ENCODE measurements around the gene GPR55.

The GPR55 gene

DNA sequence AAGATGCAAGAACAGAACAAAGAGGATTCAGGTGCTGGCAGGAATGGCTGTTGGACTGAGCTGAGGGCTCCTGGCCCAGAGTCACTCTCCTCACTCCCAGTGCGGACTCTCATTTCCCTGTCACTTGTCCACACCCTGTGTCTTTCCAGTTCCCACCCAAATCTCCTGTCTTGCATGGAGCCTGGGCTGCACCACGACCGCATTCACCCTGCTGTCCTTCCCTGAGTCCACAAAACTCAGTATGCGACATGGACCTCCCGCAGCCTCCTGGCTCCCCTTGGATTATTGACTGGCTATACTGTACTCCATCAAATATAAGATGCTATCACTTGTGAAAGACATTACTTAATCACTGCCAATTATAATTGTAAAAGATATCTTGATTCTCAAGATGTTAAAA is 62.8 kb downstream of the GPR55 start:
- DNase-seq (ENCODE audit: low read depth): no peak
- H3K4me3 ChIP-seq (ENCODE audit: low read depth, low read length): no peak overlapping the region
- TF ChIP-seq CTCF (IDR thresholded peaks at IDR 0.05; ENCODE audit: low read depth, low read length, missing control alignments): no peak

GRCh38 chr2:230861552-230862255 is 63.3 kb downstream of the GPR55 start:
- no peak for TF ChIP-seq CTCF (IDR thresholded peaks at IDR 0.05; ENCODE audit: low read depth, low read length, missing control alignments)
- no peak overlapping the region for H3K4me3 ChIP-seq (ENCODE audit: low read depth, low read length)
- DNase-seq (ENCODE audit: low read depth): no peak

Measured in GM12864 (cell line).